GM18505 (cell line): Measurements from ENCODE around the gene HPRT1.

Source experiments
- ATAC-seq: cut with Tn5 transposase; IDR thresholded peaks from one replicate; pipeline ENCODE4 v1.9.1; 2021; ENCODE audit not compliant: unreplicated experiment
- POLR2A ChIP-seq: IDR thresholded peaks from 4 replicates; pipeline ENCODE4 v1.6.1; 2011; ENCODE audit warnings: borderline replicate concordance; ENCODE audit not compliant: insufficient read depth, insufficient read length; ENCODE audit errors: extremely low read depth

HPRT1 gene

GRCh38 chrX:134460005-134460861, at the start of gene HPRT1:
TSS of gene HPRT1 (plus strand) at chrX:134460165. CDS start at chrX:134460312, 147 bp downstream.
- peak; percentile 57 for TF ChIP-seq POLR2A
- peak; percentile 93 for ATAC-seq

- no peak for ATAC-seq
- TF ChIP-seq POLR2A, result no peak
Observed at GRCh38 chrX:134416087-134416486, 43.9 kb upstream of the HPRT1 start.

GRCh38 chrX:134418317-134419113, 41.5 kb upstream of the HPRT1 start:
- no peak for TF ChIP-seq POLR2A

GRCh38 chrX:134419784-134420183, 40.2 kb upstream of the HPRT1 start:
- TF ChIP-seq POLR2A, result no peak

More at GRCh38 chrX:134418317-134419113, 41.5 kb upstream of the HPRT1 start:
- ATAC-seq, result no peak

GRCh38 chrX:134423606-134424005, 36.4 kb upstream of the HPRT1 start:
- ATAC-seq, result no peak
- no peak for TF ChIP-seq POLR2A

More at GRCh38 chrX:134419784-134420183, 40.2 kb upstream of the HPRT1 start:
- ATAC-seq, result no peak

GRCh38 chrX:134426281-134426680, 33.7 kb upstream of the HPRT1 start:
- no peak for TF ChIP-seq POLR2A
- no peak for ATAC-seq

- no peak for TF ChIP-seq POLR2A
- no peak for ATAC-seq
Observed at GRCh38 chrX:134431894-134432293, 28.1 kb upstream of the HPRT1 start.

GRCh38 chrX:134435894-134436293, 24.1 kb upstream of the HPRT1 start:
- ATAC-seq, result no peak
- no peak for TF ChIP-seq POLR2A

GRCh38 chrX:134443020-134443419, 16.9 kb upstream of the HPRT1 start:
- ATAC-seq, result peak; percentile 71
- no peak for TF ChIP-seq POLR2A

GRCh38 chrX:134443461-134443860, 16.5 kb upstream of the HPRT1 start:
- ATAC-seq, result no peak
- no peak for TF ChIP-seq POLR2A

GRCh38 chrX:134444681-134445080, 15.3 kb upstream of the HPRT1 start:
- TF ChIP-seq POLR2A, result no peak
- ATAC-seq, result no peak

GRCh38 chrX:134452596-134452995, 7.4 kb upstream of the HPRT1 start:
- no peak for ATAC-seq
- no peak for TF ChIP-seq POLR2A

- no peak for TF ChIP-seq POLR2A
- ATAC-seq, result no peak
Observed at GRCh38 chrX:134453631-134454030, 6.3 kb upstream of the HPRT1 start.
